Measurements from ENCODE around the gene RALGAPA2.

DNA sequence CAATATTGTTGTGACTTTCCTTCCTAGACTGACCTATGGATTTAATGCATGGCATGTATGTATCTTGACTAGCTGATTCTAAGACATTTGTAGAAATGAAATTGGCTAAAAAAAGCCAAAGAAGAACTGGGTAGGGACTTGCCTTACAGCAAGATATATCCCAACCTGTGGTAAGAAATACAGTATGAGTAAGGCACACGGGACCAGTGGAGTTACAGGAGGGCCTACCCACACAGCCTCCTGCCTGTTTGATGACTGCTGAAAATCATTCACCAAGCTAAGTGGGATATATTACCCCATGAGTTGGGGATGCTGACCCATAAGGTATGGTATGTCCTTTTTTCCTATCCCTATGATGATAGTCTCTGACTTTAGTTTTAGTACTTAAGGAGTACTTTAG is 232.3 kb downstream of the RALGAPA2 start:
- TF ChIP-seq, protein P1, sequence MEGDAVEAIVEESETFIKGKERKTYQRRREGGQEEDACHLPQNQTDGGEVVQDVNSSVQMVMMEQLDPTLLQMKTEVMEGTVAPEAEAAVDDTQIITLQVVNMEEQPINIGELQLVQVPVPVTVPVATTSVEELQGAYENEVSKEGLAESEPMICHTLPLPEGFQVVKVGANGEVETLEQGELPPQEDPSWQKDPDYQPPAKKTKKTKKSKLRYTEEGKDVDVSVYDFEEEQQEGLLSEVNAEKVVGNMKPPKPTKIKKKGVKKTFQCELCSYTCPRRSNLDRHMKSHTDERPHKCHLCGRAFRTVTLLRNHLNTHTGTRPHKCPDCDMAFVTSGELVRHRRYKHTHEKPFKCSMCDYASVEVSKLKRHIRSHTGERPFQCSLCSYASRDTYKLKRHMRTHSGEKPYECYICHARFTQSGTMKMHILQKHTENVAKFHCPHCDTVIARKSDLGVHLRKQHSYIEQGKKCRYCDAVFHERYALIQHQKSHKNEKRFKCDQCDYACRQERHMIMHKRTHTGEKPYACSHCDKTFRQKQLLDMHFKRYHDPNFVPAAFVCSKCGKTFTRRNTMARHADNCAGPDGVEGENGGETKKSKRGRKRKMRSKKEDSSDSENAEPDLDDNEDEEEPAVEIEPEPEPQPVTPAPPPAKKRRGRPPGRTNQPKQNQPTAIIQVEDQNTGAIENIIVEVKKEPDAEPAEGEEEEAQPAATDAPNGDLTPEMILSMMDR (IDR thresholded peaks at IDR 0.05): no peak
- TF ChIP-seq, protein P2, sequence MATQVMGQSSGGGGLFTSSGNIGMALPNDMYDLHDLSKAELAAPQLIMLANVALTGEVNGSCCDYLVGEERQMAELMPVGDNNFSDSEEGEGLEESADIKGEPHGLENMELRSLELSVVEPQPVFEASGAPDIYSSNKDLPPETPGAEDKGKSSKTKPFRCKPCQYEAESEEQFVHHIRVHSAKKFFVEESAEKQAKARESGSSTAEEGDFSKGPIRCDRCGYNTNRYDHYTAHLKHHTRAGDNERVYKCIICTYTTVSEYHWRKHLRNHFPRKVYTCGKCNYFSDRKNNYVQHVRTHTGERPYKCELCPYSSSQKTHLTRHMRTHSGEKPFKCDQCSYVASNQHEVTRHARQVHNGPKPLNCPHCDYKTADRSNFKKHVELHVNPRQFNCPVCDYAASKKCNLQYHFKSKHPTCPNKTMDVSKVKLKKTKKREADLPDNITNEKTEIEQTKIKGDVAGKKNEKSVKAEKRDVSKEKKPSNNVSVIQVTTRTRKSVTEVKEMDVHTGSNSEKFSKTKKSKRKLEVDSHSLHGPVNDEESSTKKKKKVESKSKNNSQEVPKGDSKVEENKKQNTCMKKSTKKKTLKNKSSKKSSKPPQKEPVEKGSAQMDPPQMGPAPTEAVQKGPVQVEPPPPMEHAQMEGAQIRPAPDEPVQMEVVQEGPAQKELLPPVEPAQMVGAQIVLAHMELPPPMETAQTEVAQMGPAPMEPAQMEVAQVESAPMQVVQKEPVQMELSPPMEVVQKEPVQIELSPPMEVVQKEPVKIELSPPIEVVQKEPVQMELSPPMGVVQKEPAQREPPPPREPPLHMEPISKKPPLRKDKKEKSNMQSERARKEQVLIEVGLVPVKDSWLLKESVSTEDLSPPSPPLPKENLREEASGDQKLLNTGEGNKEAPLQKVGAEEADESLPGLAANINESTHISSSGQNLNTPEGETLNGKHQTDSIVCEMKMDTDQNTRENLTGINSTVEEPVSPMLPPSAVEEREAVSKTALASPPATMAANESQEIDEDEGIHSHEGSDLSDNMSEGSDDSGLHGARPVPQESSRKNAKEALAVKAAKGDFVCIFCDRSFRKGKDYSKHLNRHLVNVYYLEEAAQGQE (IDR thresholded peaks at IDR 0.05; ENCODE audit: insufficient read depth in 1 of 2, low read depth in 2 of 2, low read length in 1 of 2): no peak

Data from Panc1 (cell line).